Measurements from ENCODE around the gene DCDC2C. TPM values are rescaled to one million over a fixed set of nuclear protein-coding genes. Genes with fewer than 3 reads are reported as not detected.

DCDC2C gene
- total and polyA plus RNA-seq, 10 donors = 0.03 to 0.22 TPM; not detected in 8

- H3K36me3 ChIP-seq = no peaks in the 10 kb centered on the region
- intact Hi-C loops (cut with DNase I; ENCODE audit: low total_unique reads) = no loop called here
- H3K9me3 ChIP-seq = no peaks in the 10 kb centered on the region
- TF ChIP-seq POLR2A (IDR thresholded peaks at IDR 0.05) (no peak), POLR2AphosphoS5 (IDR thresholded peaks at IDR 0.05) (no peak)
- TF ChIP-seq, protein P1, sequence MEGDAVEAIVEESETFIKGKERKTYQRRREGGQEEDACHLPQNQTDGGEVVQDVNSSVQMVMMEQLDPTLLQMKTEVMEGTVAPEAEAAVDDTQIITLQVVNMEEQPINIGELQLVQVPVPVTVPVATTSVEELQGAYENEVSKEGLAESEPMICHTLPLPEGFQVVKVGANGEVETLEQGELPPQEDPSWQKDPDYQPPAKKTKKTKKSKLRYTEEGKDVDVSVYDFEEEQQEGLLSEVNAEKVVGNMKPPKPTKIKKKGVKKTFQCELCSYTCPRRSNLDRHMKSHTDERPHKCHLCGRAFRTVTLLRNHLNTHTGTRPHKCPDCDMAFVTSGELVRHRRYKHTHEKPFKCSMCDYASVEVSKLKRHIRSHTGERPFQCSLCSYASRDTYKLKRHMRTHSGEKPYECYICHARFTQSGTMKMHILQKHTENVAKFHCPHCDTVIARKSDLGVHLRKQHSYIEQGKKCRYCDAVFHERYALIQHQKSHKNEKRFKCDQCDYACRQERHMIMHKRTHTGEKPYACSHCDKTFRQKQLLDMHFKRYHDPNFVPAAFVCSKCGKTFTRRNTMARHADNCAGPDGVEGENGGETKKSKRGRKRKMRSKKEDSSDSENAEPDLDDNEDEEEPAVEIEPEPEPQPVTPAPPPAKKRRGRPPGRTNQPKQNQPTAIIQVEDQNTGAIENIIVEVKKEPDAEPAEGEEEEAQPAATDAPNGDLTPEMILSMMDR (IDR thresholded peaks at IDR 0.05 in 8 of 11, conservative IDR thresholded peaks at IDR 0.05 in 3 of 11) = no peak
- no peak overlapping the region for H3K4me3 ChIP-seq
- H3K27me3 ChIP-seq (replicated peaks in 1 of 7) = peaks cover 0 to 3% (median 0%) of the 10 kb centered on the region in 7 donors
- no peak overlapping the region for H3K27ac ChIP-seq
- DNase-seq = no peak
- WGBS, 5 donors = 71 to 93% (median 88%) methylated on average over 3 of the region's 3 CpGs
- H3K4me1 ChIP-seq = no peaks in the 10 kb centered on the region
These were observed 66.4 kb downstream of the DCDC2C start for GRCh38 chr2:3769766-3770165.

- 80 to 92% (median 87%) methylated on average over 19 of the region's 19 CpGs for WGBS, 5 donors
- no peak overlapping the region for H3K4me3 ChIP-seq
- peaks cover 0 to 3% (median 0%) of the 10 kb centered on the region in 7 donors for H3K27me3 ChIP-seq (replicated peaks in 1 of 7)
- no peak overlapping the region for H3K27ac ChIP-seq
- no peak for TF ChIP-seq POLR2AphosphoS5 (IDR thresholded peaks at IDR 0.05)
- no peak for TF ChIP-seq POLR2A (IDR thresholded peaks at IDR 0.05)
- TF ChIP-seq, protein P1 (IDR thresholded peaks at IDR 0.05 in 8 of 11, conservative IDR thresholded peaks at IDR 0.05 in 3 of 11) = no peak
- no peak for DNase-seq
- intact Hi-C loops (cut with DNase I; ENCODE audit: low total_unique reads) = no loop called here
- no peaks in the 10 kb centered on the region for H3K36me3 ChIP-seq
- no peaks in the 10 kb centered on the region for H3K4me1 ChIP-seq
- no peaks in the 10 kb centered on the region for H3K9me3 ChIP-seq
These were observed 67.5 kb downstream of the DCDC2C start for GRCh38 chr2:3770724-3771415.

GRCh38 chr2:3771576-3771975 is 68.2 kb downstream of the DCDC2C start:
- no peaks in the 10 kb centered on the region for H3K9me3 ChIP-seq
- no peak overlapping the region for H3K27ac ChIP-seq
- WGBS, 5 donors = 78 to 98% (median 85%) methylated on average over 12 to 13 of the region's 13 CpGs
- no peak for DNase-seq
- no peak overlapping the region for H3K4me3 ChIP-seq
- intact Hi-C loops (cut with DNase I; ENCODE audit: low total_unique reads) = no loop called here
- no peak for TF ChIP-seq POLR2AphosphoS5 (IDR thresholded peaks at IDR 0.05)
- H3K36me3 ChIP-seq = no peaks in the 10 kb centered on the region
- H3K4me1 ChIP-seq = no peaks in the 10 kb centered on the region
- H3K27me3 ChIP-seq (replicated peaks in 1 of 7) = peaks cover 0 to 5% (median 0%) of the 10 kb centered on the region in 7 donors

GRCh38 chr2:3774336-3774735 is 71.0 kb downstream of the DCDC2C start:
- H3K36me3 ChIP-seq = no peaks in the 10 kb centered on the region
- WGBS, 5 donors = 68 to 89% (median 86%) methylated on average over 12 of the region's 12 CpGs
- no peaks in the 10 kb centered on the region for H3K9me3 ChIP-seq
- no peak for TF ChIP-seq POLR2AphosphoS5 (IDR thresholded peaks at IDR 0.05)
- TF ChIP-seq POLR2A (IDR thresholded peaks at IDR 0.05) = no peak
- TF ChIP-seq, protein P1 (IDR thresholded peaks at IDR 0.05 in 8 of 11, conservative IDR thresholded peaks at IDR 0.05 in 3 of 11) = no peak
- DNase-seq = no peak
- H3K4me1 ChIP-seq = no peaks in the 10 kb centered on the region
- no peak overlapping the region for H3K27ac ChIP-seq
- H3K27me3 ChIP-seq (replicated peaks in 1 of 7) = peaks cover 0 to 32% (median 0%) of the 10 kb centered on the region in 7 donors
- intact Hi-C loops (cut with DNase I; ENCODE audit: low total_unique reads) = no loop called here
- no peak overlapping the region for H3K4me3 ChIP-seq

All from spleen (tissue), 11 donors.